GM04503 (cell line): ENCODE data around the gene AMBP.
A peak's percentile ranks its signal among the peaks of the same experiment; 100 is the strongest.
"Not testable (repeated sequence)": the region's sequence is repeated elsewhere in the genome, so short reads cannot be mapped to it uniquely, and the experiment has no call there.

Source experiments
- DNase-seq: peaks from one replicate; pipeline ENCODE4 v3.0.0-alpha.2; 2012; ENCODE audit warnings: low read depth

The AMBP gene

GRCh38 chr9:114050646-114051045 is 27.5 kb downstream of the AMBP start:
- no peak for DNase-seq

- no peak for DNase-seq
Measured at GRCh38 chr9:114050226-114050568, 27.9 kb downstream of the AMBP start.

- DNase-seq: no peak
Measured at GRCh38 chr9:114049441-114050225, 28.5 kb downstream of the AMBP start.

- DNase-seq: no peak
Measured at GRCh38 chr9:114048533-114049415, 29.3 kb downstream of the AMBP start.

GRCh38 chr9:114047717-114048116 is 30.4 kb downstream of the AMBP start:
- no peak for DNase-seq

GRCh38 chr9:114046875-114047274 is 31.2 kb downstream of the AMBP start:
- DNase-seq: peak; percentile 33

- no peak for DNase-seq
Measured at GRCh38 chr9:114046237-114046755, 31.8 kb downstream of the AMBP start.

GRCh38 chr9:114043660-114044059 is 34.4 kb downstream of the AMBP start:
- not testable (repeated sequence) for DNase-seq

- no peak for DNase-seq
Measured at GRCh38 chr9:114039484-114039883, 38.6 kb downstream of the AMBP start.

GRCh38 chr9:114038724-114039313 is 39.3 kb downstream of the AMBP start:
- DNase-seq: no peak

GRCh38 chr9:114037961-114038723 is 40.0 kb downstream of the AMBP start:
- no peak for DNase-seq

- no peak for DNase-seq
Measured at GRCh38 chr9:114037249-114037648, 40.9 kb downstream of the AMBP start.

GRCh38 chr9:114035845-114036801 is 42.0 kb downstream of the AMBP start:
- no peak for DNase-seq

GRCh38 chr9:114035221-114035844 is 42.8 kb downstream of the AMBP start:
- DNase-seq: no peak

GRCh38 chr9:114034661-114035062 is 43.4 kb downstream of the AMBP start:
- DNase-seq: no peak

- DNase-seq: no peak
Measured at GRCh38 chr9:114034196-114034595, 43.9 kb downstream of the AMBP start.

GRCh38 chr9:114033397-114034103 is 44.5 kb downstream of the AMBP start:
- no peak for DNase-seq

- DNase-seq: no peak
Measured at GRCh38 chr9:114031948-114032840, 45.9 kb downstream of the AMBP start.
